Measurements from ENCODE around the gene CAMKV. TPM values are rescaled to one million over a fixed set of nuclear protein-coding genes. Genes with fewer than 3 reads are reported as not detected.
"Not testable (repeated sequence)": the region's sequence is repeated elsewhere in the genome, so short reads cannot be mapped to it uniquely, and the experiment has no call there.

The CAMKV gene
- polyA plus RNA-seq, 10 donors, result 0.13 to 0.92 (median 0.30) TPM

- no peak for DNase-seq
These were observed 14.0 kb downstream of the CAMKV start for GRCh38 chr3:49855662-49856061.

- DNase-seq, result no peak
These were observed 24.0 kb downstream of the CAMKV start for GRCh38 chr3:49845694-49846093.

- DNase-seq, result no peak
These were observed 25.1 kb downstream of the CAMKV start for GRCh38 chr3:49844464-49845183.

- DNase-seq, result no peak
These were observed 26.7 kb downstream of the CAMKV start for GRCh38 chr3:49842843-49843517.

- no peak for DNase-seq
These were observed 27.9 kb downstream of the CAMKV start for GRCh38 chr3:49841806-49842205.

GRCh38 chr3:49841126-49841696 is 28.5 kb downstream of the CAMKV start:
- DNase-seq, result peak in 1 of 3 donors; percentile 43

GRCh38 chr3:49840388-49840787 is 29.3 kb downstream of the CAMKV start:
- DNase-seq, result peak in 2 of 3 donors; percentile 43 to 91

- DNase-seq, result peak; percentile 76 to 93 (median 90)
These were observed 30.4 kb downstream of the CAMKV start for GRCh38 chr3:49839193-49839809.

- no peak for DNase-seq
These were observed 38.4 kb downstream of the CAMKV start for GRCh38 chr3:49831341-49831740.

GRCh38 chr3:49826016-49826415 is 43.7 kb downstream of the CAMKV start:
- no peak for DNase-seq

GRCh38 chr3:49823131-49823530 is 46.6 kb downstream of the CAMKV start:
- DNase-seq, result not testable (repeated sequence)

GRCh38 chr3:49813497-49814174 is 56.1 kb downstream of the CAMKV start, which contains the start of gene UBA7:
TSS of gene UBA7 (minus strand) at chr3:49813953. CDS start at chr3:49813787, 166 bp downstream.
- peak; percentile 71 to 84 (median 74) for DNase-seq

GRCh38 chr3:49812916-49813496 is 56.7 kb downstream of the CAMKV start:
- peak in 1 of 3 donors; percentile 26 for DNase-seq

Other genes with a start within 250 kb of the CAMKV start
- 10 to 100 TPM; 55.5 to 64.8 (median 59.7) TPM for gene APEH, start 195.6 kb downstream of the CAMKV start, polyA plus RNA-seq (ENCODE audit: insufficient read length in 10 of 10)
- 10 to 100 TPM in 3 of 10 donors, 1 to 10 TPM in 7; 5.0 to 14.2 (median 8.1) TPM for gene MST1, start 180.4 kb downstream of the CAMKV start, polyA plus RNA-seq (ENCODE audit: insufficient read length in 10 of 10)
- gene RNF123, start 180.3 kb downstream of the CAMKV start, polyA plus RNA-seq (ENCODE audit: insufficient read length in 10 of 10), result 10 to 100 TPM; 28.4 to 45.3 (median 41.6) TPM
- 1 to 10 TPM; 1.3 to 3.8 (median 2.0) TPM for gene AMIGO3, start 150.2 kb downstream of the CAMKV start, polyA plus RNA-seq (ENCODE audit: insufficient read length in 10 of 10)
- gene GMPPB, start 146.0 kb downstream of the CAMKV start, polyA plus RNA-seq (ENCODE audit: insufficient read length in 10 of 10), result 10 to 100 TPM in 7 of 10 donors, 1 to 10 TPM in 3; 8.3 to 15.3 (median 12.0) TPM
- 10 to 100 TPM; 19.5 to 31.5 (median 23.3) TPM for gene IP6K1, start 83.4 kb downstream of the CAMKV start, polyA plus RNA-seq (ENCODE audit: insufficient read length in 10 of 10)
- under 1 TPM in 4 of 10 donors, not detected in 6; 0.10 to 0.45 (median 0.19) TPM for gene CDHR4, start 70.0 kb downstream of the CAMKV start, polyA plus RNA-seq (ENCODE audit: insufficient read length in 10 of 10)
- 10 to 100 TPM in 3 of 10 donors, 1 to 10 TPM in 7; 4.3 to 18.7 (median 7.8) TPM for gene INKA1, start 66.6 kb downstream of the CAMKV start, polyA plus RNA-seq (ENCODE audit: insufficient read length in 10 of 10)
- 10 to 100 TPM; 14.2 to 29.2 (median 22.1) TPM for gene UBA7, start 56.0 kb downstream of the CAMKV start, polyA plus RNA-seq (ENCODE audit: insufficient read length in 10 of 10)
- gene TRAIP, start 13.3 kb downstream of the CAMKV start, polyA plus RNA-seq (ENCODE audit: insufficient read length in 10 of 10), result 1 to 10 TPM; 3.3 to 6.2 (median 4.8) TPM
- 1 to 10 TPM; 1.3 to 6.1 (median 2.0) TPM for gene MST1R, start 34.0 kb upstream of the CAMKV start, polyA plus RNA-seq (ENCODE audit: insufficient read length in 10 of 10)
- 1 to 10 TPM; 4.9 to 8.3 (median 6.3) TPM for gene MON1A, start 59.9 kb upstream of the CAMKV start, polyA plus RNA-seq (ENCODE audit: insufficient read length in 10 of 10)
- 10 to 100 TPM; 50.5 to 97.3 (median 67.6) TPM for gene RBM6, start 70.2 kb upstream of the CAMKV start, polyA plus RNA-seq (ENCODE audit: insufficient read length in 10 of 10)
- gene RBM5, start 219.0 kb upstream of the CAMKV start, polyA plus RNA-seq (ENCODE audit: insufficient read length in 10 of 10), result 100 to 1,000 TPM; 113 to 245 (median 144) TPM

Data from muscle of back (tissue), 11 donors.